Brain microvascular endothelial cell (primary cell): ENCODE results near the gene SFRP2.

ENCODE experiments used
- DNase-seq: peaks from one replicate; pipeline ENCODE4 v3.0.0-alpha.2; 2020
- H3K27ac ChIP-seq: fragments of 250-450 bp; sonication (Bioruptor Pico); 2 replicates; pipeline ENCODE4 v1.5.1; 2020; ENCODE audit warnings: mild to moderate bottlenecking, moderate library complexity
- H3K27me3 ChIP-seq: fragments of 250-450 bp; sonication (Bioruptor Pico); replicated peaks from 2 replicates; pipeline ENCODE4 v1.5.1; 2020; ENCODE audit warnings: mild to moderate bottlenecking
- H3K36me3 ChIP-seq: fragments of 250-450 bp; sonication (Bioruptor Pico); replicated peaks from 2 replicates; pipeline ENCODE4 v1.5.1; 2020; ENCODE audit warnings: mild to moderate bottlenecking
- H3K4me3 ChIP-seq: 2 replicates; pipeline ENCODE4 v1.5.1; 2011; ENCODE audit warnings: low read depth, mild to moderate bottlenecking, control low read depth, low read length, moderate library complexity
- CTCF ChIP-seq: IDR thresholded peaks from 2 replicates; pipeline ENCODE4 v1.5.1; 2011; ENCODE audit warnings: low read depth, mild to moderate bottlenecking, moderate library complexity, low read length, control low read depth, inconsistent platforms; ENCODE audit errors: missing control alignments
- in situ Hi-C: cut with HindIII; loops from 2 replicates; pipeline ENCODE4 v1.10.0; 2017; ENCODE audit warnings: low sequenced_read_pairs, low pct_ligation_motif_present

The SFRP2 gene

GRCh38 chr4:153817466-153817865 lies 28.6 kb upstream of the SFRP2 start:
- Histone ChIP-seq H3K4me3 (no peak overlapping the region), H3K27me3 (no peaks in the 10 kb centered on the region), H3K36me3 (no peaks in the 10 kb centered on the region), H3K27ac (no peak overlapping the region)
- DNase-seq = no peak
- TF ChIP-seq CTCF = no peak
- in situ Hi-C loops = no loop called here

- Histone ChIP-seq H3K4me3 (no peak overlapping the region), H3K36me3 (no peaks in the 10 kb centered on the region), H3K27ac (no peak overlapping the region), H3K27me3 (no peaks in the 10 kb centered on the region)
- no peak for DNase-seq
- in situ Hi-C loops = no loop called here
- TF ChIP-seq CTCF = no peak
Observed at GRCh38 chr4:153816542-153816941, 27.7 kb upstream of the SFRP2 start.

- in situ Hi-C loops = no loop called here
- Histone ChIP-seq H3K4me3 (no peak overlapping the region), H3K36me3 (no peaks in the 10 kb centered on the region), H3K27ac (no peak overlapping the region), H3K27me3 (no peaks in the 10 kb centered on the region)
- DNase-seq = no peak
- no peak for TF ChIP-seq CTCF
Observed at GRCh38 chr4:153814789-153815188, 25.9 kb upstream of the SFRP2 start.

GRCh38 chr4:153809916-153810810 lies 21.3 kb upstream of the SFRP2 start:
- Histone ChIP-seq H3K4me3 (no peak overlapping the region), H3K27ac (no peak overlapping the region), H3K36me3 (no peaks in the 10 kb centered on the region), H3K27me3 (no peaks in the 10 kb centered on the region)
- DNase-seq = no peak
- no peak for TF ChIP-seq CTCF
- in situ Hi-C loops = no loop called here

GRCh38 chr4:153809307-153809706 lies 20.4 kb upstream of the SFRP2 start:
- in situ Hi-C loops = no loop called here
- Histone ChIP-seq H3K4me3 (no peak overlapping the region), H3K27me3 (no peaks in the 10 kb centered on the region), H3K27ac (no peak overlapping the region), H3K36me3 (no peaks in the 10 kb centered on the region)
- TF ChIP-seq CTCF = no peak
- DNase-seq = no peak

GRCh38 chr4:153808175-153808574 lies 19.3 kb upstream of the SFRP2 start:
- Histone ChIP-seq H3K4me3 (no peak overlapping the region), H3K27ac (no peak overlapping the region), H3K27me3 (no peaks in the 10 kb centered on the region), H3K36me3 (no peaks in the 10 kb centered on the region)
- in situ Hi-C loops = no loop called here
- no peak for DNase-seq
- no peak for TF ChIP-seq CTCF
